ENCODE measurements around the gene CYB5R3. TPM values are rescaled to one million over a fixed set of nuclear protein-coding genes. Genes with fewer than 3 reads are reported as not detected.

The CYB5R3 gene
- total RNA-seq, 1 donor: 84.3 TPM

- TF ChIP-seq CTCF (IDR thresholded peaks at IDR 0.05; ENCODE audit: extremely low read depth, low read depth, low read length): no peak
- Histone ChIP-seq H3K4me3 (ENCODE audit: insufficient read depth, low read length) (no peak overlapping the region), H3K4me2 (ENCODE audit: insufficient read depth, low read length) (no peak overlapping the region), H4K20me1 (ENCODE audit: insufficient read depth, low read length) (no peaks in the 10 kb centered on the region), H2AFZ (ENCODE audit: low read length) (no peak overlapping the region), H3K27ac (ENCODE audit: low read depth, low read length) (no peak overlapping the region), H3K4me1 (ENCODE audit: insufficient read depth, low read length) (peaks cover 18% of the 10 kb centered on the region), H3K79me2 (ENCODE audit: insufficient read depth, low read length) (no peaks in the 10 kb centered on the region), H3K27me3 (ENCODE audit: insufficient read depth, low read length) (no peaks in the 10 kb centered on the region), H3K36me3 (ENCODE audit: insufficient read depth, low read length) (no peaks in the 10 kb centered on the region), H3K9me3 (ENCODE audit: low read depth, low read length) (no peaks in the 10 kb centered on the region)
- DNase-seq (ENCODE audit: insufficient read length, low spot score, missing footprints): peak; percentile 50
Measured at GRCh38 chr22:42691440-42691839, 42.2 kb upstream of the CYB5R3 start.

GRCh38 chr22:42688241-42689211 is 39.3 kb upstream of the CYB5R3 start:
- H3K27ac ChIP-seq (ENCODE audit: low read depth, low read length): peak overlapping the region; percentile 58
- peaks cover 35% of the 10 kb centered on the region for H3K4me1 ChIP-seq (ENCODE audit: insufficient read depth, low read length)
- H3K36me3 ChIP-seq (ENCODE audit: insufficient read depth, low read length): no peaks in the 10 kb centered on the region
- no peaks in the 10 kb centered on the region for H3K9me3 ChIP-seq (ENCODE audit: low read depth, low read length)
- TF ChIP-seq CTCF (IDR thresholded peaks at IDR 0.05; ENCODE audit: extremely low read depth, low read depth, low read length): no peak
- peak; percentile 99 for DNase-seq (ENCODE audit: insufficient read length, low spot score, missing footprints)
- no peaks in the 10 kb centered on the region for H4K20me1 ChIP-seq (ENCODE audit: insufficient read depth, low read length)
- no peak overlapping the region for H3K4me3 ChIP-seq (ENCODE audit: insufficient read depth, low read length)
- H2AFZ ChIP-seq (ENCODE audit: low read length): peak overlapping the region; percentile 83
- H3K79me2 ChIP-seq (ENCODE audit: insufficient read depth, low read length): no peaks in the 10 kb centered on the region
- H3K27me3 ChIP-seq (ENCODE audit: insufficient read depth, low read length): no peaks in the 10 kb centered on the region
- peak overlapping the region; percentile 43 for H3K4me2 ChIP-seq (ENCODE audit: insufficient read depth, low read length)

GRCh38 chr22:42686756-42687491 is 37.7 kb upstream of the CYB5R3 start:
- H3K4me3 ChIP-seq (ENCODE audit: insufficient read depth, low read length): no peak overlapping the region
- no peak overlapping the region for H3K27ac ChIP-seq (ENCODE audit: low read depth, low read length)
- H3K79me2 ChIP-seq (ENCODE audit: insufficient read depth, low read length): no peaks in the 10 kb centered on the region
- no peak overlapping the region for H2AFZ ChIP-seq (ENCODE audit: low read length)
- no peaks in the 10 kb centered on the region for H4K20me1 ChIP-seq (ENCODE audit: insufficient read depth, low read length)
- H3K9me3 ChIP-seq (ENCODE audit: low read depth, low read length): no peaks in the 10 kb centered on the region
- no peaks in the 10 kb centered on the region for H3K27me3 ChIP-seq (ENCODE audit: insufficient read depth, low read length)
- no peaks in the 10 kb centered on the region for H3K36me3 ChIP-seq (ENCODE audit: insufficient read depth, low read length)
- H3K4me1 ChIP-seq (ENCODE audit: insufficient read depth, low read length): peaks cover 42% of the 10 kb centered on the region
- H3K4me2 ChIP-seq (ENCODE audit: insufficient read depth, low read length): no peak overlapping the region
- DNase-seq (ENCODE audit: insufficient read length, low spot score, missing footprints): peak; percentile 14
- TF ChIP-seq CTCF (IDR thresholded peaks at IDR 0.05; ENCODE audit: extremely low read depth, low read depth, low read length): no peak
